ENCODE measurements around the gene ESPN. TPM values are rescaled to one million over a fixed set of nuclear protein-coding genes. Genes with fewer than 3 reads are reported as not detected.

The ESPN gene
- total RNA-seq, 2 experiments from 2014 or later = 2.0 to 3.9 TPM

GRCh38 chr1:6486433-6487011 is 61.9 kb downstream of the ESPN start:
- no peak overlapping the region for H3K27ac Mint-ChIP-seq
- POLR2A ChIA-PET = interaction anchor here (0.6 to 3.5 kb wide), 3 partner anchors 14 to 68 kb away, joined by 3 to 9 read pairs (median 3); partner anchors contain the start of genes NOL9 and TAS1R1
- peaks cover 19 to 21% of the 10 kb centered on the region in 2 experiments for H3K27me3 ChIP-seq (ENCODE audit: control insufficient read depth in 1 of 2, insufficient read depth in 2 of 2, low read length in 2 of 2)
- no peaks in the 10 kb centered on the region for H3K36me3 Mint-ChIP-seq (ENCODE audit: low read depth)
- H3K9me3 Mint-ChIP-seq = no peaks in the 10 kb centered on the region
- CTCF ChIA-PET = interaction anchor here (0.6 to 1.6 kb wide), 7 partner anchors 9 to 160 kb away, joined by 3 to 4 read pairs (median 3); partner anchors contain the start of gene HES2
- DNase-seq (peak; percentile 80 to 92 (median 84)), ATAC-seq (ENCODE audit: poor library complexity) (peak; percentile 84)
- peaks cover 14% of the 10 kb centered on the region for H3K4me1 Mint-ChIP-seq (ENCODE audit: low read depth)
- H3K36me3 ChIP-seq (ENCODE audit: insufficient read depth, low read length) = no peaks in the 10 kb centered on the region
- intact Hi-C loops (cut with DNase I, micrococcal nuclease) = loop anchor here (1.0 to 2.0 kb wide), 3 partner anchors 68 to 160 kb away; partner anchors contain the start of genes NOL9 (in 2 of the 2) and TAS1R1 (in 1 of the 2)
- peaks cover 39% of the 10 kb centered on the region for H3K27me3 Mint-ChIP-seq
- peak overlapping the region; percentile 59 for H3K4me3 Mint-ChIP-seq
- no peak overlapping the region for H3K27ac ChIP-seq (ENCODE audit: low read depth in 1 of 2, low read length in 2 of 2)
- peaks cover 43% of the 10 kb centered on the region for H3K4me1 ChIP-seq (ENCODE audit: insufficient read depth, low read length)
- no peak overlapping the region for H3K4me3 ChIP-seq (ENCODE audit: low read length)
- peak; percentile 82 for TF ChIP-seq CTCF (IDR thresholded peaks at IDR 0.05)
- H3K9me3 ChIP-seq (ENCODE audit: control insufficient read depth in 1 of 2, insufficient read depth in 1 of 2, low read length in 2 of 2) = peaks cover 0 to 9% of the 10 kb centered on the region in 2 experiments

GRCh38 chr1:6487804-6488484 is 63.4 kb downstream of the ESPN start:
- Mint-ChIP-seq H3K27me3 (peaks cover 32% of the 10 kb centered on the region), H3K4me1 (ENCODE audit: low read depth) (peaks cover 24% of the 10 kb centered on the region), H3K4me3 (peak overlapping the region; percentile 42), H3K36me3 (ENCODE audit: low read depth) (no peaks in the 10 kb centered on the region), H3K9me3 (no peaks in the 10 kb centered on the region), H3K27ac (no peak overlapping the region)
- ChIA-PET CTCF (no interaction called here), POLR2A (interaction anchor here (3.5 kb wide), 1 partner anchor 67 kb away, joined by 9 read pairs; the partner anchor contains the start of genes NOL9 and TAS1R1)
- Histone ChIP-seq H3K4me1 (ENCODE audit: insufficient read depth, low read length) (peaks cover 53% of the 10 kb centered on the region), H3K9me3 (ENCODE audit: control insufficient read depth in 1 of 2, insufficient read depth in 1 of 2, low read length in 2 of 2) (peaks cover 0 to 9% of the 10 kb centered on the region in 2 experiments), H3K27ac (ENCODE audit: low read depth in 1 of 2, low read length in 2 of 2) (no peak overlapping the region), H3K36me3 (ENCODE audit: insufficient read depth, low read length) (no peaks in the 10 kb centered on the region), H3K4me3 (ENCODE audit: low read length) (no peak overlapping the region), H3K27me3 (ENCODE audit: control insufficient read depth in 1 of 2, insufficient read depth in 2 of 2, low read length in 2 of 2) (peaks cover 19 to 21% of the 10 kb centered on the region in 2 experiments)
- intact Hi-C loops (cut with DNase I, micrococcal nuclease) = loop anchor here in 1 of 2 experiments (2.0 kb wide), 1 partner anchor 67 kb away; the partner anchor contains the start of genes NOL9 and TAS1R1
- no peak for DNase-seq
- ATAC-seq (ENCODE audit: poor library complexity) = no peak
- TF ChIP-seq CTCF (IDR thresholded peaks at IDR 0.05) = no peak

- H3K36me3 Mint-ChIP-seq (ENCODE audit: low read depth) = no peaks in the 10 kb centered on the region
- Histone ChIP-seq H3K4me1 (ENCODE audit: insufficient read depth, low read length) (peaks cover 59% of the 10 kb centered on the region), H3K36me3 (ENCODE audit: insufficient read depth, low read length) (no peaks in the 10 kb centered on the region), H3K9me3 (ENCODE audit: control insufficient read depth in 1 of 2, insufficient read depth in 1 of 2, low read length in 2 of 2) (peaks cover 0 to 9% of the 10 kb centered on the region in 2 experiments), H3K27me3 (ENCODE audit: control insufficient read depth in 1 of 2, insufficient read depth in 2 of 2, low read length in 2 of 2) (peaks cover 19 to 21% of the 10 kb centered on the region in 2 experiments), H3K4me3 (ENCODE audit: low read length) (no peak overlapping the region), H3K27ac (ENCODE audit: low read depth in 1 of 2, low read length in 2 of 2) (no peak overlapping the region)
- intact Hi-C loops (cut with DNase I, micrococcal nuclease) = no loop called here
- ChIA-PET POLR2A (interaction anchor here (3.5 kb wide), 1 partner anchor 66 kb away, joined by 9 read pairs; the partner anchor contains the start of genes NOL9 and TAS1R1), CTCF (interaction anchor here (0.6 to 1.4 kb wide), 2 partner anchors 48 to 156 kb away, joined by 3 to 4 read pairs; no protein-coding TSS in a partner anchor)
- H3K4me1 Mint-ChIP-seq (ENCODE audit: low read depth) = peaks cover 30% of the 10 kb centered on the region
- H3K27me3 Mint-ChIP-seq = peaks cover 31% of the 10 kb centered on the region
- no peak overlapping the region for H3K4me3 Mint-ChIP-seq
- DNase-seq (no peak), ATAC-seq (ENCODE audit: poor library complexity) (no peak)
- no peak for TF ChIP-seq CTCF (IDR thresholded peaks at IDR 0.05)
- H3K9me3 Mint-ChIP-seq = no peaks in the 10 kb centered on the region
- H3K27ac Mint-ChIP-seq = no peak overlapping the region
These were observed 64.2 kb downstream of the ESPN start for GRCh38 chr1:6488602-6489382.
